Thyroid gland (tissue), 4 donors: ENCODE measurements around the gene PRKD3.

ENCODE experiments used
- POLR2A ChIP-seq, 2 donors: fragments of 450-650 bp; IDR thresholded peaks; one replicate each; pipeline ENCODE4 v1.6.1; 2017; ENCODE audit warnings: antibody characterized with exemption in 2 of 2, mild to moderate bottlenecking in 2 of 2, moderate library complexity in 1 of 2
- TF ChIP-seq, protein P1 (sequence below), 6 experiments: fragments of 200-600 bp in 3 of 6; fragments of 450-650 bp in 3 of 6; sonication (generic) in 3 of 6; IDR thresholded peaks; one replicate each; pipeline ENCODE4 v1.5.1; 2016 to 2019; ENCODE audit warnings: antibody characterized with exemption in 6 of 6, mild to moderate bottlenecking in 2 of 6, inconsistent platforms in 1 of 6, moderate library complexity in 1 of 6

- TF ChIP-seq, protein P1, sequence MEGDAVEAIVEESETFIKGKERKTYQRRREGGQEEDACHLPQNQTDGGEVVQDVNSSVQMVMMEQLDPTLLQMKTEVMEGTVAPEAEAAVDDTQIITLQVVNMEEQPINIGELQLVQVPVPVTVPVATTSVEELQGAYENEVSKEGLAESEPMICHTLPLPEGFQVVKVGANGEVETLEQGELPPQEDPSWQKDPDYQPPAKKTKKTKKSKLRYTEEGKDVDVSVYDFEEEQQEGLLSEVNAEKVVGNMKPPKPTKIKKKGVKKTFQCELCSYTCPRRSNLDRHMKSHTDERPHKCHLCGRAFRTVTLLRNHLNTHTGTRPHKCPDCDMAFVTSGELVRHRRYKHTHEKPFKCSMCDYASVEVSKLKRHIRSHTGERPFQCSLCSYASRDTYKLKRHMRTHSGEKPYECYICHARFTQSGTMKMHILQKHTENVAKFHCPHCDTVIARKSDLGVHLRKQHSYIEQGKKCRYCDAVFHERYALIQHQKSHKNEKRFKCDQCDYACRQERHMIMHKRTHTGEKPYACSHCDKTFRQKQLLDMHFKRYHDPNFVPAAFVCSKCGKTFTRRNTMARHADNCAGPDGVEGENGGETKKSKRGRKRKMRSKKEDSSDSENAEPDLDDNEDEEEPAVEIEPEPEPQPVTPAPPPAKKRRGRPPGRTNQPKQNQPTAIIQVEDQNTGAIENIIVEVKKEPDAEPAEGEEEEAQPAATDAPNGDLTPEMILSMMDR (IDR thresholded peaks at IDR 0.05): no peak
- TF ChIP-seq POLR2A (IDR thresholded peaks at IDR 0.05): no peak
Measured at GRCh38 chr2:37365669-37366068, 41.0 kb upstream of the PRKD3 start.
